Type B pancreatic cell (in vitro differentiated cells): ENCODE results near the gene CLUH. TPM values are rescaled to one million over a fixed set of nuclear protein-coding genes. Genes with fewer than 3 reads are reported as not detected.

Source experiments
- DNase-seq: peaks from one replicate; pipeline ENCODE4 v3.0.0; 2021; ENCODE audit warnings: mixed read lengths; ENCODE audit not compliant: unreplicated experiment; ENCODE audit errors: extremely low spot score
- H3K27ac Mint-ChIP-seq: 2 replicates; pipeline ENCODE4 v1.8.0; 2021; ENCODE audit warnings: mild to moderate bottlenecking, mixed read lengths
- H3K27me3 Mint-ChIP-seq: 2 replicates; pipeline ENCODE4 v1.8.0; 2021; ENCODE audit warnings: mixed read lengths
- H3K36me3 Mint-ChIP-seq: 2 replicates; pipeline ENCODE4 v1.8.0; 2021; ENCODE audit warnings: mixed read lengths
- H3K4me1 Mint-ChIP-seq: one replicate; pipeline ENCODE4 v1.8.0; 2021; ENCODE audit warnings: mixed read lengths; ENCODE audit not compliant: unreplicated experiment
- H3K4me3 Mint-ChIP-seq: 2 replicates; pipeline ENCODE4 v1.8.0; 2021; ENCODE audit warnings: mild to moderate bottlenecking, mixed read lengths
- H3K9me3 Mint-ChIP-seq: 2 replicates; pipeline ENCODE4 v1.8.0; 2021; ENCODE audit warnings: mixed read lengths
- CTCF ChIP-seq: fragments of 200-600 bp; sonication (generic); conservative IDR thresholded peaks from 2 replicates; pipeline ENCODE4 v1.5.0; 2021; ENCODE audit warnings: antibody characterized with exemption, mild to moderate bottlenecking
- total RNA-seq: library from RNA; stranded (reverse); gene quantifications from 2 replicates; pipeline ENCODE4 v1.2.1, GENCODE V29; 2021; ENCODE audit warnings: low replicate concordance

CLUH gene
- total RNA-seq, 1 donor from 2014 or later, result 77.0 TPM

- no peak for TF ChIP-seq CTCF
- DNase-seq, result no peak
- Mint-ChIP-seq H3K27me3 (peaks cover 18% of the 10 kb centered on the region), H3K9me3 (no peaks in the 10 kb centered on the region), H3K27ac (no peak overlapping the region), H3K4me1 (no peaks in the 10 kb centered on the region), H3K36me3 (no peaks in the 10 kb centered on the region), H3K4me3 (no peak overlapping the region)
These were observed 6.8 kb upstream of the CLUH start for GRCh38 chr17:2718150-2718938.

- H3K27me3 Mint-ChIP-seq, result peaks cover 2% of the 10 kb centered on the region
- H3K4me1 Mint-ChIP-seq, result peaks cover 7% of the 10 kb centered on the region
- H3K9me3 Mint-ChIP-seq, result no peaks in the 10 kb centered on the region
- H3K36me3 Mint-ChIP-seq, result no peaks in the 10 kb centered on the region
- DNase-seq, result no peak
- no peak overlapping the region for H3K4me3 Mint-ChIP-seq
- H3K27ac Mint-ChIP-seq, result no peak overlapping the region
- no peak for TF ChIP-seq CTCF
These were observed 5.1 kb upstream of the CLUH start for GRCh38 chr17:2716649-2717048.

GRCh38 chr17:2713881-2714280, 2.3 kb upstream of the CLUH start:
- no peak for TF ChIP-seq CTCF
- H3K36me3 Mint-ChIP-seq, result no peaks in the 10 kb centered on the region
- H3K4me1 Mint-ChIP-seq, result peaks cover 19% of the 10 kb centered on the region
- no peaks in the 10 kb centered on the region for H3K27me3 Mint-ChIP-seq
- peak overlapping the region; percentile 59 for H3K4me3 Mint-ChIP-seq
- H3K9me3 Mint-ChIP-seq, result no peaks in the 10 kb centered on the region
- H3K27ac Mint-ChIP-seq, result no peak overlapping the region
- no peak for DNase-seq

- H3K9me3 Mint-ChIP-seq, result no peaks in the 10 kb centered on the region
- H3K27me3 Mint-ChIP-seq, result no peaks in the 10 kb centered on the region
- no peaks in the 10 kb centered on the region for H3K36me3 Mint-ChIP-seq
- H3K4me3 Mint-ChIP-seq, result peak overlapping the region; percentile 88
- peak overlapping the region; percentile 67 for H3K27ac Mint-ChIP-seq
- DNase-seq, result no peak
- TF ChIP-seq CTCF, result no peak
- peaks cover 22% of the 10 kb centered on the region for H3K4me1 Mint-ChIP-seq
These were observed 908 bp upstream of the CLUH start for GRCh38 chr17:2712300-2713043.

GRCh38 chr17:2710803-2711607, 559 bp downstream of the CLUH start:
- Mint-ChIP-seq H3K27ac (peak overlapping the region; percentile 90), H3K36me3 (no peaks in the 10 kb centered on the region), H3K27me3 (no peaks in the 10 kb centered on the region), H3K9me3 (no peaks in the 10 kb centered on the region), H3K4me1 (peaks cover 22% of the 10 kb centered on the region), H3K4me3 (peak overlapping the region; percentile 91)
- DNase-seq, result no peak
- TF ChIP-seq CTCF, result no peak
